Measurements from ENCODE around the gene ANLN.
A peak's percentile ranks its signal among the peaks of the same experiment; 100 is the strongest.

The ANLN gene

GRCh38 chr7:36409180-36409579 is 19.5 kb downstream of the ANLN start:
- no peak for DNase-seq (ENCODE audit: low read depth in 2 of 2)

DNA sequence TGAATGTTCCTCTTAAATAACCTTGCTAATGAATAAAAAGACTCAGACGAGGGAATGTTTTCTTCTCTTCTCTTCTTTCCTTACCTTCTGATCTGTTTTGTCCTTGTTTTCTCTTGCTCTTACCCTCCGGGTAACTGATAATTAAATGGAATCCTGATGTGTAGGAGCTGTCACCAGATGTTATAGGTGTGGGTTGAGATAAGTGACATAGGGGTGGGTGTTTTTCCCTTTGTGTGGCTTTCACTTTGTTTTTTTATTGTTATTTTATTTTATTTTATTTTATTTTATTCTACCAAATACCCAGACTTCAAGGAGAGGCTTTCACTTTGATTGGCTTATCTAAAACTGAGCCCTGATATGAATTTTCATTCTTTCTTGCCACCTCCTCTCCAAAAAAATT is 25.5 kb downstream of the ANLN start:
- no peak for DNase-seq (ENCODE audit: low read depth in 2 of 2)

GRCh38 chr7:36416251-36416650 is 26.6 kb downstream of the ANLN start:
- DNase-seq (ENCODE audit: low read depth in 2 of 2), result no peak

DNA sequence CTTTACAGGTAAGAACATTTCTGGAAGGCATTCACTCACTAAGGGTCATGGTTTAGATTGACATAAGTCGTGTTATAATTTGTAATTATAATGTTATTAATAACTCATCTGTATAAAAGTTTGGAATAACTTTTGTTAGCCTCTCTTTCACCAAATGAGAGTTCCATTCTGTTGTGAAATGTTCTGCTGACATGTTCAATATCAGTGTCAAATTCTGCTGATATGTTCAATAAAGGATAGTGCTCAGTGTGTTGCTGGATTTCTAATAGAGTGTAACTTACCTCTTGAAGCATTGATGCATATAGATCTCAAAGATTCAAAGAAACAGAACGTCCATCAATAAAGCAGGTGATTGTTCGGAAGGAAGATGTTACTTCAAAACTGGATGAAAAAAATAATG is 30.6 kb downstream of the ANLN start:
- DNase-seq (ENCODE audit: low read depth in 2 of 2), result no peak

GRCh38 chr7:36422072-36422471 is 32.4 kb downstream of the ANLN start:
- no peak for DNase-seq (ENCODE audit: low read depth in 2 of 2)

- no peak for DNase-seq (ENCODE audit: low read depth in 2 of 2)
These were observed 34.0 kb downstream of the ANLN start for GRCh38 chr7:36423633-36424032.

- DNase-seq (ENCODE audit: low read depth in 2 of 2), result no peak
These were observed 40.5 kb downstream of the ANLN start for GRCh38 chr7:36430186-36430585.

DNA sequence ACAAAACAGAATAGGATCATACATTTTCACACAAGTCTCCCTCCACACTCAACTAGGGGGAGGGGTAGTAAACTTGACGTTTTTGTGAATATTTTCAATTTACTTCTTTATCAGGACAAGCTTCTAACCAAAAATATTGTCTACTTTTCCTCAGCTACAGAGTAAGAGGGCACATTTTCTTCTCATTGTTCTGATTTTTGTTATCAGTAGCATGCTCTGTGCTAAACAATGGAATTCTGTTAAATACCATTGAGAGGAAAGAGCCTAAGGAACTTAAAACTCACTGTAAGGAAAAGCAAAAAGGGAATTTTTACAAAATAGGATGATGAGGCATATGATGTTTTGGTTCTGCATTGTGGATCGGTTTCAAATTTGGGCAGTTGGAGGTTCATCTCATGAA is 41.2 kb downstream of the ANLN start:
- no peak for DNase-seq (ENCODE audit: low read depth in 2 of 2)

GRCh38 chr7:36438211-36438610 is 48.5 kb downstream of the ANLN start:
- no peak for DNase-seq (ENCODE audit: low read depth in 2 of 2)

DNA sequence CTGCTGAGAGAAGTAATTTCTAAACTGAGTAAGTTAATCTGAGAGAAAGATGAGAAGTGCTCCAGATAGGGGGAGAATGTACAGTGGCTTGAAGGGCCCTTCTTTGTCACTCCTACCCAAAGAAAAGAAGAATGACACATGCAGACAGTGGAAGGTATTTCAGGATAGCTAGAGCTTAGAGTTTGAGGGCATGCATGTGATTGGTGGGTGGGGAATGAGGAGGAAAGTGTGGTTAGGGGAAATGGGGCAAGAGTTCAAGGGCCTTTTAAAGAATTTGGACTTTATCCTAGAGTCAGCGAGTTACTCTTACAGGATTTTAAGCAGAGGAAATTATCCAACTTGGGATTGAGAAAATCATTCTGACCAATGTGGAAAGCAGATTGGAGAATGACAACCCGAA is 50.0 kb downstream of the ANLN start:
- DNase-seq (ENCODE audit: low read depth in 2 of 2), result no peak

DNA sequence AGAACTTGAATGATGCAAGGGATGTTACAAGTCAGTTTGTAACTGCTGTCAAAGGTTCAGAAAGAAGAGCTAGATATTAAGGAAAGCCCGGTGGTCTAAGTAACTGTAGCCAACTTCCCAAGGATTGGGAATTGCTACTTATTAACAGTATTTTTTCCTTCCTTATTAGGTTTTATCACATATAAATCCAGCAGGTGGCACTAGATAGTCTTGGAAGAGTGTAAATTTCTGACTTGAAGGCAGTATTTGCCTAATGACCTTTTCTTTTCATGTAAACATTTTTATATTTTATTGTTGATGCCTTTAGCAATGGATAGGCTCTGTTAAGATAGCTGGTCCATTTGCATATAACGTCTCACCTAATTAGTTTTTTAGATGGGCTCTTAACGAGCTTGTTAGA is 51.2 kb downstream of the ANLN start:
- DNase-seq (ENCODE audit: low read depth in 2 of 2), result peak in 1 of 2 experiments; percentile 9

DNA sequence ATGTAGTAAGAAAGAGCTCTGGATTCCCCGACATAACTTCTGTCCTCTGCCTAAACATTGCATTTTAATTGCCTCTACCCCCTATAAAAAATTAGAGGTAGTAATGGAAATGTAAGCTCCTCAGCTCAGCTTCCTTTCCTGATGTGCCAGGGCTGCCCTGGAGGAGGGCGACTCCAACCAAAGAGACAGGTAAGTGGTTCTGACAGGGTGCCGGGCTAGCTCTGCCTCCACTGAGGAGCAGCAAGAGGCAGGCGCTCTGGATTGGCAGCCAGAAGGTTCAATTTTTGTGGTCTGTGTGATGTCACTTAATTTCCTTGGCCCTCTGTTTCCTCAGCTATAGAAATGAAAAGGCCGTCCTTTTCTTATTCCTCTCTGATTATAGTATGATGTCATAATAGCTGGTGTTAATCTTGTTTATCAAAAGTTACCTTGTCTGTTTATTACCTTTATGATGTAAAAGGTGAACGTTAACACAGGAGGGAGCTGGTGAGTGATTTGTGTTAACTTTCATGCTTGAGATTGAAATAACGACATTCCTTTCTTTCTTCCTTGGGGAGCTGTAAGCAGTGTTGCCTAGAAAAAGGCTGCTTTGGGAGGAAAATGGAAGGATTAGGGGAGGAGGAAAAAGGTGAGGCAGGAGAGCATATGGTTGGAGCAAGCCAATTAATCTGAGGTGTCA is 51.8 kb downstream of the ANLN start:
- no peak for DNase-seq (ENCODE audit: low read depth in 2 of 2)

DNA sequence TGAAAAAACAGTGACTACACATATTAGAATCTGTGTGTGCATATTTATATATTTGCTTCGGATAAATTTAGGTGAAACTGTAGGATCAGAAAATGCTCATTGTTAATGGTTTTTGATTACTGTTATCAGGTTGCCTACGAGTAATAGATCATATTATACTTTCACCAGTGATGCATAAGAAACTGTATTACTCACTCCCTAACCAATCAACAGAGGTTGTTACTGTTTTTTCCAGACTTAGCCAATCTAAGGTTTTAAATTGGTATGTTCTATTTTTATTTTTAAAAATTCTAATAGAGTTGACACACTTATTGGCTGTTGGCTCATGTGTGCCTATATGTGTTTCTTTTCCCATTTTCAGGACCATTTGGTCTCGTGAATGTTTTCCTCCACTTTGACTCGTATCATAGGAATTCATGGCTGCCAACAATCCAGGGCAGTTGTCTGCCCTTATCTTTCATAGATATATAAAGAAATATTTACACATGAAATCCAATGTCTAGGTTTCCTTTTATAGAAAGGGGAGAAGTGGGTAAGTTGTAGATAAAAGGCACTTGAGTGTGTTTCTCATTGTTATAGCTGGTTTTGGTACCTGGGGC is 59.2 kb downstream of the ANLN start:
- no peak for DNase-seq (ENCODE audit: low read depth in 2 of 2)

DNA sequence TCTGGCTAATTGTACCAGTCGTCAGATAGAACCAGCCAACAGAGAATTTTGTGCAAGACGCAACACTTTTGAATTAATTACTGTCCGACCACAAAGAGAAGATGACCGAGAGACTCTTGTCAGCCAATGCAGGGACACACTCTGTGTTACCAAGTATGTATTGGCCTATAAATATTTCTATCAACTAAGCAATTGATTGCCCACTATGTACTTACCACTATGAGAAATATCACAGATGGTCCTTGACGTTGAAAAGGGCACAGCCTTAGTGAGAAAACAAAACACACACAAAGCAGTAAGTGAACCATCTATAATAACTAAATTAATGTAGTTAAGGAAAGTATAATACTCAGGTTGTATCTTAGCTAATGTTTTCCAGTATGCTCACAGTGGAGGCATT is 60.0 kb downstream of the ANLN start:
- DNase-seq (ENCODE audit: low read depth in 2 of 2), result no peak

- no peak for DNase-seq (ENCODE audit: low read depth in 2 of 2)
These were observed 64.1 kb downstream of the ANLN start for GRCh38 chr7:36453769-36454168.

GRCh38 chr7:36455646-36456045 is 66.0 kb downstream of the ANLN start:
- DNase-seq (ENCODE audit: low read depth in 2 of 2), result no peak

- no peak for DNase-seq (ENCODE audit: low read depth in 2 of 2)
These were observed 66.5 kb downstream of the ANLN start for GRCh38 chr7:36456138-36456537.

DNA sequence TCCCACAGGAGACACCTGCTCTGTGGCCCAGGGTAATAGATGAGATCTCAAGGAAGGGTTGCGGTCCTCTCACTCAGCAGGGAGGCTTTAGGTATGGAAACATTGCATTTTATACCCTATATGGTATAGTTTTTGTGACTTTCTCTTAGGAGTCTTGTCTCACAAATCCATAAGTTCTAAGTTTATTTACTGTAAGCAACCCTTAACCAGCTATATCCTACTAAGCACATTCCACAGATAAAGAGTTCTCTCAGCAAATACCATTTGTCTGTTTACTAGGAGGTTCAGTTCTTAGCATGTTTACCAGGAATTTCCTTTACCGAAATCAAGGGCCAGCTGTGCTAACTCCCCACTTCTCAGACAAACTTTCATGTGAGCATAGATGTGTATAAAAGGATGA is 66.9 kb downstream of the ANLN start:
- DNase-seq (ENCODE audit: low read depth in 2 of 2), result no peak

GRCh38 chr7:36459236-36459960 is 69.7 kb downstream of the ANLN start:
- DNase-seq (ENCODE audit: low read depth in 2 of 2), result no peak

- no peak for DNase-seq (ENCODE audit: low read depth in 2 of 2)
These were observed 71.3 kb downstream of the ANLN start for GRCh38 chr7:36460811-36461429.

- no peak for DNase-seq (ENCODE audit: low read depth in 2 of 2)
These were observed 73.0 kb downstream of the ANLN start for GRCh38 chr7:36462551-36463137.

GRCh38 chr7:36464271-36464670 is 74.6 kb downstream of the ANLN start:
- peak; percentile 22 to 29 for DNase-seq (ENCODE audit: low read depth in 2 of 2)
